ENCODE measurements around the gene ARSG.

DNA sequence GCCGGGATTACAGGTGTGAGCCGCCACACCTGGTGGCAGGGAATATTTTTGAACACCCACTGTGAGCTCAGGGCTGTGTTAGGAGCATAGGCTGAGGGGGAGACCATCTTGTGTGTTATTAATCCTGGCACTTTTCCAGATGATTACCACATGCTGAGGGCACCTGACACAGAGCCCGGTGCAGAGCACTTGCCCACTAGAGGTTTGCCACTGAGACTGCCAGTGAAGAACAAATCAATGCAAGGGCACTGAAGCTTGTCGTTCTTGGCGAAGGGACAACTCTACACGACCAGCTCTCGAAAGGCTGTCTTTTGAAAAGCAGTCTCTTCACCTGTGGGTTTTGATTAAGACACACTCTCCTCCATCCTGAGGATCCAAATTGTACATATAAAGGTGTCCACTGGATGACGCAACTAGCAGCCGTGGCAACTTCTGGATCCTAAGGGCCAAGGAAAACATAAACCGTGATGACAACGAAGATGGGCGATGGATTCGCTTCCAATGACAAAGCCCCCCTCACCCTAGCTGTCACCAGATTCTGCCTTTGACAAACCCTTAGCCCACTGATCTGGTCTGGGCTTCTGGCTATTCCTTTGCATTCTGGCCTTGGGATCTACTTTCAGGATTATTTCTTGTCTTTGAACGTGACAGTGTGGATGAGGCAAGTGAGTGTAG is 137.3 kb downstream of the ARSG start:
- TF ChIP-seq, protein P1, sequence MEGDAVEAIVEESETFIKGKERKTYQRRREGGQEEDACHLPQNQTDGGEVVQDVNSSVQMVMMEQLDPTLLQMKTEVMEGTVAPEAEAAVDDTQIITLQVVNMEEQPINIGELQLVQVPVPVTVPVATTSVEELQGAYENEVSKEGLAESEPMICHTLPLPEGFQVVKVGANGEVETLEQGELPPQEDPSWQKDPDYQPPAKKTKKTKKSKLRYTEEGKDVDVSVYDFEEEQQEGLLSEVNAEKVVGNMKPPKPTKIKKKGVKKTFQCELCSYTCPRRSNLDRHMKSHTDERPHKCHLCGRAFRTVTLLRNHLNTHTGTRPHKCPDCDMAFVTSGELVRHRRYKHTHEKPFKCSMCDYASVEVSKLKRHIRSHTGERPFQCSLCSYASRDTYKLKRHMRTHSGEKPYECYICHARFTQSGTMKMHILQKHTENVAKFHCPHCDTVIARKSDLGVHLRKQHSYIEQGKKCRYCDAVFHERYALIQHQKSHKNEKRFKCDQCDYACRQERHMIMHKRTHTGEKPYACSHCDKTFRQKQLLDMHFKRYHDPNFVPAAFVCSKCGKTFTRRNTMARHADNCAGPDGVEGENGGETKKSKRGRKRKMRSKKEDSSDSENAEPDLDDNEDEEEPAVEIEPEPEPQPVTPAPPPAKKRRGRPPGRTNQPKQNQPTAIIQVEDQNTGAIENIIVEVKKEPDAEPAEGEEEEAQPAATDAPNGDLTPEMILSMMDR (IDR thresholded peaks at IDR 0.05; ENCODE audit: insufficient read depth, low read length, poor library complexity, severe bottlenecking), result no peak
- no peak for TF ChIP-seq EZH2phosphoT487 (conservative IDR thresholded peaks at IDR 0.05; ENCODE audit: low read length)

All from SU-DHL-6 (cell line).